Activated CD8-positive, alpha-beta T cell treated with anti-CD3 and anti-CD28 coated beads, Interleukin-2, amount 10 ng/mL, durations not matched to agents 7 days and 5 days (primary cell): Measurements from ENCODE around the gene FGF18. TPM values are rescaled to one million over a fixed set of nuclear protein-coding genes. Genes with fewer than 3 reads are reported as not detected.

Experiments
- ATAC-seq: fragments of 150-1000 bp; cut with Tn5 transposase; one replicate; pipeline ENCODE4 v1.10.0; 2021; ENCODE audit warnings: moderate library complexity
- CTCF ChIA-PET: fragments of 350-600 bp; sonication (Branson Sonifier 250); formaldehyde crosslinking; loops from one replicate; lab custom pipeline; 2021; ENCODE audit warnings: antibody characterized with exemption; lab: Charles Lee
- POLR2A ChIA-PET: fragments of 350-600 bp; sonication (Branson Sonifier 250); formaldehyde crosslinking; loops from one replicate; lab custom pipeline; 2021; ENCODE audit warnings: antibody characterized with exemption; lab: Charles Lee
- DNase-seq: peaks from one replicate; pipeline ENCODE4 v3.0.0-alpha.2; 2020
- H3K27ac Mint-ChIP-seq: one replicate; pipeline ENCODE4 v1.8.0; 2021; ENCODE audit warnings: mild to moderate bottlenecking, mixed read lengths
- H3K27me3 Mint-ChIP-seq: one replicate; pipeline ENCODE4 v1.8.0; 2021; ENCODE audit warnings: low read depth, mixed read lengths
- H3K36me3 Mint-ChIP-seq: one replicate; pipeline ENCODE4 v1.8.0; 2021; ENCODE audit warnings: low read depth, mixed read lengths
- H3K4me1 Mint-ChIP-seq: one replicate; pipeline ENCODE4 v1.8.0; 2021; ENCODE audit warnings: low read depth, mixed read lengths
- H3K4me3 Mint-ChIP-seq: one replicate; pipeline ENCODE4 v1.8.0; 2021; ENCODE audit warnings: mild to moderate bottlenecking, mixed read lengths
- H3K9me3 Mint-ChIP-seq: one replicate; pipeline ENCODE4 v1.8.0; 2022; ENCODE audit warnings: mixed read lengths; ENCODE audit not compliant: insufficient read depth
- total RNA-seq, 2 experiments: library from RNA; stranded (reverse); gene quantifications; one replicate each; pipeline ENCODE4 v1.2.3, GENCODE V29; 2021

Gene FGF18
- total RNA-seq, 2 experiments from 2014 or later, result not detected

- Mint-ChIP-seq H3K9me3 (no peaks in the 10 kb centered on the region), H3K4me1 (peaks cover 13% of the 10 kb centered on the region), H3K36me3 (no peaks in the 10 kb centered on the region), H3K27ac (no peak overlapping the region), H3K4me3 (no peak overlapping the region), H3K27me3 (peaks cover 9% of the 10 kb centered on the region)
- DNase-seq, result no peak
- POLR2A ChIA-PET, result no interaction called here
- peak; percentile 31 for ATAC-seq
- CTCF ChIA-PET, result no interaction called here
These were observed 60.3 kb downstream of the FGF18 start for GRCh38 chr5:171479776-171480125.

- H3K4me3 Mint-ChIP-seq, result no peak overlapping the region
These were observed 60.8 kb downstream of the FGF18 start for GRCh38 chr5:171480239-171480638.

GRCh38 chr5:171481571-171482433 lies 62.4 kb downstream of the FGF18 start:
- ATAC-seq (no peak), DNase-seq (no peak)
- H3K4me3 Mint-ChIP-seq, result no peak overlapping the region
- H3K9me3 Mint-ChIP-seq, result no peaks in the 10 kb centered on the region
- ChIA-PET POLR2A (no interaction called here), CTCF (no interaction called here)
- no peak overlapping the region for H3K27ac Mint-ChIP-seq
- H3K36me3 Mint-ChIP-seq, result no peaks in the 10 kb centered on the region
- peaks cover 13% of the 10 kb centered on the region for H3K4me1 Mint-ChIP-seq
- peaks cover 9% of the 10 kb centered on the region for H3K27me3 Mint-ChIP-seq

More at GRCh38 chr5:171480239-171480638, 60.8 kb downstream of the FGF18 start:
- H3K27me3 Mint-ChIP-seq, result peaks cover 9% of the 10 kb centered on the region
- no peak for ATAC-seq
- peaks cover 13% of the 10 kb centered on the region for H3K4me1 Mint-ChIP-seq
- H3K27ac Mint-ChIP-seq, result no peak overlapping the region
- ChIA-PET CTCF (no interaction called here), POLR2A (no interaction called here)
- H3K9me3 Mint-ChIP-seq, result no peaks in the 10 kb centered on the region
- no peaks in the 10 kb centered on the region for H3K36me3 Mint-ChIP-seq
- DNase-seq, result no peak

- Mint-ChIP-seq H3K9me3 (no peaks in the 10 kb centered on the region), H3K4me3 (no peak overlapping the region), H3K4me1 (peaks cover 13% of the 10 kb centered on the region), H3K27ac (no peak overlapping the region), H3K36me3 (no peaks in the 10 kb centered on the region), H3K27me3 (peaks cover 6% of the 10 kb centered on the region)
- DNase-seq (no peak), ATAC-seq (no peak)
- ChIA-PET POLR2A (no interaction called here), CTCF (interaction anchor here (1.8 kb wide), 1 partner anchor 64 kb away, joined by 6 read pairs; the partner anchor contains the start of gene FGF18)
These were observed 62.9 kb downstream of the FGF18 start for GRCh38 chr5:171482434-171482730.

DNA sequence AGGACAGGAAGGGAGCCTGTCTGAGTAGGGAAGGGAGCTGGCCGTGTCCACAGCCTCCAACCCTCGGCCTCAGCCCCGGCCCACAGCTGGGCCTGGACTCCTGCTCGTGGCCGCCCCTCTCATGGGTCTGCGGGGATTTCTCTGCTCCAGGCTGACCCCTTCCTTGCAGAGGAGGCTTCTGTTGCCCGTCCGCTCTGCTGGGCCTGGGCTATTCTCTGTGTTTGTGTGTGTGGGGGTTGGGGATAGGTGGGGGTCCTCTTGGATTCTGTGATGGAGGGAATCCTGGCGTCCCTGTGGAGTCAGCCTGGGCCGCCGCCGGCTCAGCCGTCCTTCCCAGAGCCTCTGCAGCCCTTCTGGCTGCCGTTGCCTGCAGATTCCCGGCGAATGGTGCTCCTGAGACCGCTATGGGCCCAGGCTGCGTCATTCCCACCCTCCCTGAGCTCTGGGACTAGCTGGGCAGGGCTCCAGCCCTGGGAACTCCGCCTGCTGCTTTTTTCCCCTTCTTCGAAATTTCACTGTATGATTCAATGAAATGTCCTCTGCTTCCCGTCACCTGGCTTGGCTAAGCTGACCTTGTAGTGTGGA lies 64.2 kb downstream of the FGF18 start:
- peaks cover 13% of the 10 kb centered on the region for H3K4me1 Mint-ChIP-seq
- no peak overlapping the region for H3K4me3 Mint-ChIP-seq
- H3K27ac Mint-ChIP-seq, result no peak overlapping the region
- ATAC-seq (no peak), DNase-seq (no peak)
- ChIA-PET POLR2A (no interaction called here), CTCF (interaction anchor here (0.9 to 1.8 kb wide), 4 partner anchors 43 to 425 kb away, joined by 3 to 6 read pairs (median 4); partner anchors contain the start of gene FGF18)
- H3K27me3 Mint-ChIP-seq, result no peaks in the 10 kb centered on the region
- H3K9me3 Mint-ChIP-seq, result no peaks in the 10 kb centered on the region
- no peaks in the 10 kb centered on the region for H3K36me3 Mint-ChIP-seq

- Mint-ChIP-seq H3K4me1 (peaks cover 6% of the 10 kb centered on the region), H3K4me3 (no peak overlapping the region), H3K27ac (no peak overlapping the region), H3K9me3 (no peaks in the 10 kb centered on the region), H3K36me3 (no peaks in the 10 kb centered on the region), H3K27me3 (no peaks in the 10 kb centered on the region)
- peak; percentile 75 for ATAC-seq
- ChIA-PET CTCF (interaction anchor here (0.9 to 1.8 kb wide), 7 partner anchors 11 to 597 kb away, joined by 3 to 6 read pairs (median 3); partner anchors contain the start of gene FGF18), POLR2A (no interaction called here)
- DNase-seq, result peak; percentile 59
These were observed 65.0 kb downstream of the FGF18 start for GRCh38 chr5:171484460-171484899.

GRCh38 chr5:171485668-171486067 lies 66.2 kb downstream of the FGF18 start:
- Mint-ChIP-seq H3K27ac (no peak overlapping the region), H3K4me1 (no peaks in the 10 kb centered on the region), H3K27me3 (peaks cover under 1% of the 10 kb centered on the region), H3K9me3 (no peaks in the 10 kb centered on the region), H3K36me3 (no peaks in the 10 kb centered on the region), H3K4me3 (no peak overlapping the region)
- ChIA-PET POLR2A (no interaction called here), CTCF (interaction anchor here (1.0 to 1.2 kb wide), 3 partner anchors 10 to 596 kb away, joined by 3 to 6 read pairs (median 3); no protein-coding TSS in a partner anchor)
- DNase-seq, result no peak
- no peak for ATAC-seq

- H3K4me3 Mint-ChIP-seq, result no peak overlapping the region
- H3K9me3 Mint-ChIP-seq, result no peaks in the 10 kb centered on the region
- H3K4me1 Mint-ChIP-seq, result no peaks in the 10 kb centered on the region
- no peaks in the 10 kb centered on the region for H3K36me3 Mint-ChIP-seq
- no peak overlapping the region for H3K27ac Mint-ChIP-seq
- ATAC-seq, result no peak
- ChIA-PET CTCF (no interaction called here), POLR2A (no interaction called here)
- peaks cover 2% of the 10 kb centered on the region for H3K27me3 Mint-ChIP-seq
- no peak for DNase-seq
These were observed 67.2 kb downstream of the FGF18 start for GRCh38 chr5:171486613-171487012.

- ChIA-PET CTCF (no interaction called here), POLR2A (no interaction called here)
- DNase-seq (no peak), ATAC-seq (no peak)
- Mint-ChIP-seq H3K4me3 (no peak overlapping the region), H3K27me3 (peaks cover 2% of the 10 kb centered on the region), H3K9me3 (no peaks in the 10 kb centered on the region), H3K27ac (no peak overlapping the region), H3K36me3 (no peaks in the 10 kb centered on the region), H3K4me1 (no peaks in the 10 kb centered on the region)
These were observed 69.4 kb downstream of the FGF18 start for GRCh38 chr5:171488876-171489275.

GRCh38 chr5:171492781-171493180 lies 73.3 kb downstream of the FGF18 start:
- ATAC-seq, result no peak
- Mint-ChIP-seq H3K36me3 (no peaks in the 10 kb centered on the region), H3K4me1 (no peaks in the 10 kb centered on the region), H3K4me3 (no peak overlapping the region), H3K27me3 (peaks cover 2% of the 10 kb centered on the region), H3K27ac (no peak overlapping the region), H3K9me3 (no peaks in the 10 kb centered on the region)
- CTCF ChIA-PET, result no interaction called here
- DNase-seq, result no peak
- POLR2A ChIA-PET, result no interaction called here

DNA sequence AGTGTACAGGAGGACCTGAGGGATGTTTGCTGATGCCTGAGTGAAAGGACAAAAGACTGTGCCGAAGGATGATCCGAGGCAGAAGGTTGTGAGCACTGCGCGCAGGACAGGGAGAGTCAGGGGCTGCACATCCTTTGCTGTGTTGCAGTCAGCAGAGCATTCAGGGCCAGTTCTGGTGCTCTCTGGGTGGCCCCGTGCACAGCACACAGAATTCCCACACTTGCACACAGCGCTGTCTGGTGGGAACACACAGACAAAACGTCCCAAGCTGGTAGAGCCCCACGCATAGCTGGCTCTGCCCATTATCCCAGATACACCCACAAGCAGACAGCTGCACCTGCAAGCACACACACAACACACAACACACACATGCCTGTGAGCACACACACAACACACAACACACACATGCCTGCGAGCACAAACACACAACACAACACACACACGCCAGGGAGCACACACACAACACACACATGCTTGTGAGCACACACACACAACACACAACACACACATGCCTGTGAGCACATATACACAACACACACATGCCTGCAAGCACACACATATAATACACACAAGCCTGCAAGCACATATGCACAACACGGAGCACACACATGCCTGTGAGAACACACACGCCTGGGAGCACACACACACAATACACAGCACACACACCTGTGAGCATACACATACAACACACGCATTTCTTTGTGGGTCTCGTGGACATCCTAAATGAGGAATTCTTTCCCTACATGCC lies 74.4 kb downstream of the FGF18 start:
- H3K27me3 Mint-ChIP-seq, result peaks cover 2% of the 10 kb centered on the region
- H3K27ac Mint-ChIP-seq, result no peak overlapping the region
- no peaks in the 10 kb centered on the region for H3K4me1 Mint-ChIP-seq
- no peak overlapping the region for H3K4me3 Mint-ChIP-seq
- ChIA-PET POLR2A (no interaction called here), CTCF (no interaction called here)
- H3K36me3 Mint-ChIP-seq, result no peaks in the 10 kb centered on the region
- no peak for ATAC-seq
- H3K9me3 Mint-ChIP-seq, result no peaks in the 10 kb centered on the region
- no peak for DNase-seq
